HL-60/S4 treated with retinoic acid at 250 ng/mL for 4 days and 3 days (cell line): Measurements from ENCODE around the gene TMPRSS6.

Experiments
- in situ Hi-C: fragments of 300-500 bp; cut with MboI; formaldehyde crosslinking; loops from 2 replicates; pipeline ENCODE4 v1.7.0; 2022; ENCODE audit warnings: low sequenced_read_pairs

The TMPRSS6 gene

DNA sequence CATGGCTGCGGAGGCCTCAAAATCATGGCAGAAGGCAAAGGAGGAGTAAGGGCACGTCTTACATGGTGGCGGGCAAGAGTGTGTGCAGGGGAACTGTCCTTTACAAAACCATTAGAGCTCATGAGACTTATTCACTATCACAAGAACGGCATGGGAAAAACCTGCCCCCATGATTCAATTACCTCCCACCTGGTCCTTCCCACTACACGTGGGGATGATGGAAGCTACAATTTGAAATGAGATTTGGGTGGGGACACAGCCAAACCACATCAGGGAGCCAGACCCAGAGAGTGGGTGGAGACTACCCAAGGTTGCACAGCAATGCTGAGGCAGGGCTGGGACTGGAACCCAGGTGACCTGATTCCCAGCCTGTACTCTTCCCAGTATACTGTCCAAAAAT lies 8.6 kb upstream of the TMPRSS6 start:
- in situ Hi-C loops = no loop called here

DNA sequence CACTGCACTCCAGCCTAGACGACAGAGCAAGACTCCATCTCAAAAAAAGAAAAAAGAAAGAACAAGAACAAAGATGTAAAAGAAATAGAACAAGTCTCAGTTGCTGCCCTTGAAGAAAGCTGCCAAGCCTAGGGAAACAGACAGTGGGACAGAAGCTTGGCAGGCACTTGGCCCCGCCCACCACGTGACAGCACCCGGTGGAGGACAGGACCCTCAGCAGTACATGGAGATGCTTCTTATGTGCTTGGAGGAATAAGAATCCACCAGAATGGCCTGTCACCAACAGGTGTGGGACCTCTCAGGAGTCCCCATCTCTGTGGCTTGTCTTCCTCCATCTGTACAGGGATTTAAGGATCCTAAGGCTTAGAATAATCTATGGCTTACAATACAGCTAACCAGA lies 7.6 kb upstream of the TMPRSS6 start:
- in situ Hi-C loops = no loop called here

DNA sequence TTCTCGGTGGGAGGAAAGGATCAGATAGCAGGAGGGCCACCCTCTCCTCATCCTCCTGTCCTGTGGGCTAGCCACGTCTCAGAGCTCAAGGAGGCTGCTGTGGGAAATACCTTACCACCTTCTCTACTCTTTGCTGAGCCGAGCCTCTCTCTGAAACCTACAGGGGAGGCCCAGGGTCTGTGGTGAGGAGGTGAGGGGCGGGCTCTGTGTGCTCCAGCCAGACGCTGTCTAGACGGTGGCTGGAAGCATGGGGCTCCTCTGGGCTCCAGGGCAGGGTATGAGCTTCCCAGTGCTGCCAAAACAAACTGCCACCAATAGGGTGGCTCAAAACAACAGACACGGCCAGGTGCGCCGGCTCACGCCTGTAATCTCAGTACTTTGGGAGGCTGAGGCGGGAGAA lies 5.5 kb upstream of the TMPRSS6 start:
- in situ Hi-C loops = no loop called here

- in situ Hi-C loops = no loop called here
Measured at GRCh38 chr22:37113757-37114156, 4.2 kb upstream of the TMPRSS6 start.

- in situ Hi-C loops = no loop called here
Measured at GRCh38 chr22:37112084-37112728, 2.7 kb upstream of the TMPRSS6 start.

- in situ Hi-C loops = no loop called here
Measured at GRCh38 chr22:37111156-37111717, 1.7 kb upstream of the TMPRSS6 start.

DNA sequence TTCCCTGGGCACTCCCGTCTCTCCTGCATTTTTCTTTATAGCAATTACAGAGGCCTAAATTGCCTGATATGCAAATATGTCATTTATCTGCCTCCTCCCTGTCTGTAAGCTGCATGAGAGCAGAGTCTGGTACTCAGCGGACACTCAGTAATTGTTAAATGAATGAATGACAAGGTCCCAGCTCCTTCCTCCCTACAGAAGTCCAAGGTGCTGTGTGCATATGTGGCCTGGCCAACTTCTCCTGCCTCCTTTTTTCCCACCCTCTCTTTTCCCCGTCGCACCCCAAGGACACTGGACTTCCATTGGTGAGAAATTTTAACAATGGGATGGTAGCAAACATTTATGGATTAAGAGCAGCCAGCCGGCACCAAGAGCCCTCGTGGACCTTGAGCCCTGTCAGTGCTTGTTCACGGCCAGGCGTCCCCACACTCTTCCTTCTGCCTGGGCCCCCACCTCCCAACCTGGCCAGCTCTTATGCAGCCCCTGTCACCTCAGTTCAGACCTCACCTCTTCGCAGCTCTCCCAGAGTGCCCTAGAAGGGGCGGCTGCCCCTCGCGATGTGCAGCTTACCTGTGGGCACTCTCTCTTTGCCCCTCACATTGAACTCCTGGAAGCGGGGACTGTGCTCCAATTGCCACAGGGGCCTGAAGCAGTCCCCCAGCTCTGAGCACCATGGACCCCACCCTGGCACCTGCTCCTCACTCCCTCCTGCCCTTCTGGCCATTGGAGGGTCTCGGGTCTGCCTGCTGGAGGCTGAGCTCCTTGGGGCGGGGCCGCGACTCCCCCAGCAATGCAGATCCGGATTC lies 1.5 kb downstream of the TMPRSS6 start:
- in situ Hi-C loops = no loop called here

DNA sequence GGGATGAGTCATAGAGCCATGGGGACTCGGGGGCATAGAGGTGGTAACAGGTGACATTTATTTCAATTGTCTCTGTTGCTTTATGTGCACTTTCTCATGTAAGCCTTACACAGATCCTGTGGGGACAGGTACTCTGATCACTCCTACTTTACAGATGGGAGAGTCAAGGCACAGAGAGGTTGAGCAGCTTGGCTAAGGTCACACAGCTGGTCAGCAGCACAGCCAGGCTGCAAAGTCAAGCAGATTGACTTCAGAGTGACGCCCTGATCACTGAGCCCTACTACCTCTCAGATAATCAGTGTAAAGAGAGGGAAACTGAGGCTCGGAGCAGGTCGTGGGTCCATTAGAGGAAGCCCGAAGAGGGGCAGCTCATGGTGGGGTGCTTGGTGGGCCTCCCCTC lies 3.5 kb downstream of the TMPRSS6 start:
- in situ Hi-C loops = no loop called here

- in situ Hi-C loops = no loop called here
Measured at GRCh38 chr22:37105154-37105553, 4.4 kb downstream of the TMPRSS6 start.

GRCh38 chr22:37103656-37104452 lies 5.7 kb downstream of the TMPRSS6 start:
- in situ Hi-C loops = no loop called here

- in situ Hi-C loops = no loop called here
Measured at GRCh38 chr22:37103151-37103550, 6.4 kb downstream of the TMPRSS6 start.

DNA sequence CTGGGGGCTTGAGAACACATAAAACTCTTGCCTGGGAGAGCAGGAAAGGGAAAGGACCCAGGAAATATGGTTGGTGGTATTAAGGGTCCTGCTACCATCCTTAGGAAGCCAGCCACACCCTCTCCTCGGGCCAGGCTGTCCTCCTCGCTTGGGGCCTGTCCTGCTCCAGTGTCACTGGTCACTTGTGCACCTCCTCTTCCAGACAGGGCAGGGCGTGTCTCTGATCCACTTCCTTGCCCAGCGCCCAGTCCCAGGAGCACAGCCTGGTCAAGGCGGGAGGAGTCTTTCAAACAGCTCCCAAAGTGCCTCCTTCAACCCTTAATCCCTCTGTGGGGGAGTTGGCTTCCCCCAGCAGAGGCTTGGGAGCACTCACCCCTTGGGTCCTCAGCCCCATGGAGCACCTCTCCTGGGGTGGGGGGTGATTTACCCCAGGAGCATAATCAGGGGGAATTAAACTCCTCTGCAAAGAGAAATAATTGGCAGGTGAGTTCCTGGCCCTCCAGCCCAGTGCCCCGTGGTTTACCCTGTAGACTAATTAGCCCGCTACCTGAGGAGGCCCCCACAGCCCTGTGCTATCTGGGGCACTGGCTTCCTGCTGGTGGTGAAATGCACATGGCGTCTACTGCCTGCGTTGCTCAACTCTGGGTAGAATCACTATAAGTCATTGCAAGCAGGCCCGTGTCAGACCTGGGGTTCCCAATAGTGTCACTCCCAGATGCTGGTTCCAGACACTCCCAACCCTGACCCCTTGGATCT lies 8.0 kb downstream of the TMPRSS6 start:
- in situ Hi-C loops = no loop called here

DNA sequence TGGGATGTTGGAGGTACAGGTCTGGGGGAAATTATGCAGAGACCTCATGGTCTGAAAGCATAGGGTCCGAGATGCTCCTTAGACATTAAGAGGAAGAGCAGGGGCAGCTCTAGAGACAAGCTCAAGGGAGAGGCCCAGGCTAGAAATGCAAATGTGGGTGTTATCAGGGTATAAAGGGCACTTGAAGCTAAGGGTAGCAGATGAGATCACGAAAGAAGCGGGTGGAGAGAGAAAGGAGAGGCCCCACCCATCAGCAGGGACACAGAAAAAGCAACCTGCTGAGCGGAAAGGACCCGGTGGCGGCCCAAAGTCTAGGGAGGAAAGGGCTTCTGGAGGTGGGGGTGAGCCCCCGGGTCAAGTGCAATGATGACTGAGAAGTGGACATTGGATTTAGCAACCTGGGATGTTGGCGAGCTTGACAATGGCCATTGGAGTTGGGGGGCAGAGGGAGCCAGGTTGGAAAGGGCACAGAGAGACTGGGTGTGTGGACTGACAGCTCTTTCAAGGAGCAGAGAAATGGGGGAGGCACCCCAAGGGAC lies 8.9 kb downstream of the TMPRSS6 start:
- in situ Hi-C loops = no loop called here

DNA sequence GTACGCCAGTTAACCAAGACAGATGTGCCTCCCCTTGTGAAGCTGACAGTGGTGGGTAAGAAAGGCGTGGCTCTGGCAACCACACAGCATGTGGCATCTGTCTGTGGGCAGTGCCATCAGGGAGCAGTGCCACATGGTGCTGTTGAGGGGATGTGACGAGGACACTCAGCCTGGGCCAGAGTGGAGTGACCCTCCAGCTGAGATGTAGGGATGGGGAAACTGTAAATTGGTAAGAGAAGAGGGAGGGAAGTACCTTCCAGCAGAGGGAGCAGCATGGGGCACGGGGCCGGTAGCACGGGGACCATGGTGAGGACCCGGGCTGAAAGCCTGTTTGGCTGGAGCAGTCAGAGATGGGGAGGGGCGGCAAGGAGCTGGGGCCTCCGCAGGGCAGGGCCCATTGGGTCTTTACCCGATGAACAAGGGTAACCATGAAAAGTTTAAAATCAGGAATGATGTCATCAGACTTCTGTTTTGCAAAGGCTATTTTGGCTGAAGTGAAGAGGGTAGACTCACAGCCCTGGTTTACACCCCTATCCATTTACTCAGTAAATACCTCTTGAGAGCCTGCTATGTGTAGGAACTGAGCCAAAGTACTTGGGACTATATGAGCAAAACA lies 10.4 kb downstream of the TMPRSS6 start:
- in situ Hi-C loops = no loop called here

GRCh38 chr22:37097346-37097745 lies 12.2 kb downstream of the TMPRSS6 start:
- in situ Hi-C loops = no loop called here

- in situ Hi-C loops = no loop called here
Measured at GRCh38 chr22:37095113-37095512, 14.4 kb downstream of the TMPRSS6 start.

DNA sequence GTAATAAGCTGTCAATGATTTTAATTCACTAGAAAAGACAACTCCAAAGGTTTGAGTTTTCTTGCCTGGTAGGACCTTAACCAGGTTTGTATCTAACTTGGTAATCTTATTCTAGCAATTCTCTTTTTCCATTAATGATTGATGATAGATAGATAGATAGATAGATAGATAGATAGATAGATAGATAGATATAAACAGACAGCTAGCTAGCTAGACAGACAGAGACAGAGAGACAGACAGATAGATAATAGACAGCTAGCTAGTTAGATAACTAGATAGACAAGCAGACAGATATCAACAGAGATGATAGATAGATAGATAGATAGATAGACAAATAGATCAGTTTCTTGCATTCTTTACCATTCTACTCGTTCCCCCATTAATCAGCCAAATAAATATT lies 15.3 kb downstream of the TMPRSS6 start:
- in situ Hi-C loops = no loop called here

DNA sequence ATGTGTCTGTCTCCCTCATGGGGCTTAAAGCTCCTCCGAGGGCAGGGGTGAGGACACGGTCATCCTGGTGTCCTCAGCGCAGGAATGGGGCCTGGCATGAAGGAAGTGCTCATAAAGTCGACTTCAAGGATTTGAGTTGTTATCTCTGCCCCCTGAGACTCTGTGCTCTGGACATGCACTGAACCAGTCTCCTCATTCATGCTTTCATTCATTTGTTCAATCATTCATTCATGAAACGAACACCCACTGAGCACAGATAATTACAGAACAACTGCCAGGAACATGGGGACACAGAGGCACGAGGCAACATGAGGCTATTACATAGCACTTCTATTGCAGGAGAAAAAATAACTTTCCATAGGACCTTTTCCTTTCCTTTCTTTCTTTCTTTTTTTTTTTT lies 16.5 kb downstream of the TMPRSS6 start:
- in situ Hi-C loops = no loop called here

GRCh38 chr22:37091994-37092393 lies 17.5 kb downstream of the TMPRSS6 start:
- in situ Hi-C loops = no loop called here
